NCI-H128 (cell line): Measurements from ENCODE around the gene NABP2.
A peak's percentile ranks its signal among the peaks of the same experiment; 100 is the strongest.
"Not testable (repeated sequence)": the region's sequence is repeated elsewhere in the genome, so short reads cannot be mapped to it uniquely, and the experiment has no call there.

Experiments used
- DNase-seq: peaks from one replicate; lab custom pipeline; 2025; ENCODE audit not compliant: unreplicated experiment; lab: John Stamatoyannopoulos, UW

The NABP2 gene

GRCh38 chr12:56242986-56243385 lies 18.8 kb downstream of the NABP2 start:
- DNase-seq, result no peak

GRCh38 chr12:56243731-56244181 lies 19.6 kb downstream of the NABP2 start:
- no peak for DNase-seq

GRCh38 chr12:56244494-56244893 lies 20.4 kb downstream of the NABP2 start:
- DNase-seq, result no peak

GRCh38 chr12:56247923-56248322 lies 23.8 kb downstream of the NABP2 start:
- DNase-seq, result no peak

- no peak for DNase-seq
These were observed 24.6 kb downstream of the NABP2 start for GRCh38 chr12:56248711-56249110.

- no peak for DNase-seq
These were observed 28.5 kb downstream of the NABP2 start for GRCh38 chr12:56252649-56253048.

- DNase-seq, result no peak
These were observed 28.9 kb downstream of the NABP2 start for GRCh38 chr12:56253091-56253490.

GRCh38 chr12:56255671-56256070 lies 31.5 kb downstream of the NABP2 start:
- no peak for DNase-seq

- no peak for DNase-seq
These were observed 32.3 kb downstream of the NABP2 start for GRCh38 chr12:56256326-56256960.

GRCh38 chr12:56257071-56257470 lies 32.9 kb downstream of the NABP2 start:
- DNase-seq, result no peak

GRCh38 chr12:56257491-56258067 lies 33.4 kb downstream of the NABP2 start:
- peak; percentile 17 for DNase-seq

GRCh38 chr12:56258068-56258819 lies 34.1 kb downstream of the NABP2 start, which contains the start of gene ANKRD52:
ANKRD52 (minus strand) TSS chr12:56258384; CDS start chr12:56258269, 115 bp downstream.
- peak; percentile 38 for DNase-seq

- DNase-seq, result no peak
These were observed 34.7 kb downstream of the NABP2 start for GRCh38 chr12:56258820-56259183.

GRCh38 chr12:56260380-56260779 lies 36.2 kb downstream of the NABP2 start:
- no peak for DNase-seq

GRCh38 chr12:56260921-56261320 lies 36.8 kb downstream of the NABP2 start:
- DNase-seq, result no peak

GRCh38 chr12:56261503-56262232 lies 37.5 kb downstream of the NABP2 start:
- DNase-seq, result no peak

GRCh38 chr12:56262955-56263354 lies 38.8 kb downstream of the NABP2 start:
- DNase-seq, result not testable (repeated sequence)

GRCh38 chr12:56266068-56266692 lies 42.0 kb downstream of the NABP2 start:
- DNase-seq, result not testable (repeated sequence)

- DNase-seq, result peak; percentile 83
These were observed 42.7 kb downstream of the NABP2 start, which contains the start of gene COQ10A for GRCh38 chr12:56266693-56267442. COQ10A (plus strand) TSS chr12:56266942; CDS start chr12:56267119, 177 bp downstream.

GRCh38 chr12:56267443-56268071 lies 43.4 kb downstream of the NABP2 start:
- no peak for DNase-seq
